ENCODE results near the gene CNNM2. TPM values are rescaled to one million over a fixed set of nuclear protein-coding genes. Genes with fewer than 3 reads are reported as not detected.

CNNM2 gene
- total RNA-seq, 1 experiment from 2014 or later, result 23.1 TPM

DNA sequence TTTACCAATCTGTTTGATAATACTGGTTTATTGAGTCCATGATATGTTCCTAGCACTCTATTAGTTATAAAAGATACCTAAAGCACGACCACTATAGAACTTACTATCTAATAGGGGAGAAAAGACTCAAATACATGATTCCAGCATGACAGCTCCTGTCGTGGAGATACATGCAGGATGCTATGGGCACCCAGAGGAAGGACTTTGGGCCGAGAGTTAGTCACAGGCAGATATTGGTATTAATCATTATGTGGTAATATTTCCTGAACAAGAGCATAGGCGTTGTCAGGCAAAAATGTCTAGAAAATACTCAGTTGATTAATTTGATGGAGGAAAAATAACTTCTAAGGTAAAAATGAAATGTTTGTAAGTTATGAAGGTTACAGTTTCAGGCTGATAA, 31.8 kb downstream of the CNNM2 start:
- Histone ChIP-seq H3K9me3 (ENCODE audit: control insufficient read depth in 1 of 2, insufficient read depth in 1 of 2, low read depth in 1 of 2, low read length in 2 of 2) (no peaks in the 10 kb centered on the region), H3K27ac (ENCODE audit: low read depth, low read length) (no peak overlapping the region), H3K4me2 (ENCODE audit: low read length) (no peak overlapping the region), H2AFZ (ENCODE audit: low read depth, low read length, poor library complexity, severe bottlenecking) (no peak overlapping the region), H3K4me3 (replicated peaks in 1 of 2; ENCODE audit: low read depth in 1 of 2, low read length in 2 of 2) (no peak overlapping the region), H3K4me1 (ENCODE audit: control insufficient read depth in 1 of 2, insufficient read depth in 2 of 2, low read length in 2 of 2) (peaks cover 0 to 6% of the 10 kb centered on the region in 2 experiments; a peak in 3 of 4 replicates), H3K9ac (ENCODE audit: low read length) (no peak overlapping the region), H3K27me3 (ENCODE audit: insufficient read depth, low read length) (no peaks in the 10 kb centered on the region), H3K79me2 (ENCODE audit: insufficient read depth, low read length) (no peaks in the 10 kb centered on the region), H3K9me2 (ENCODE audit: insufficient read depth) (no peaks in the 10 kb centered on the region), H4K20me1 (ENCODE audit: insufficient read depth) (no peaks in the 10 kb centered on the region), H3K36me3 (ENCODE audit: control insufficient read depth in 1 of 2, insufficient read depth in 2 of 2, low read length in 2 of 2) (no peaks in the 10 kb centered on the region)
- ATAC-seq, result no peak
- DNase-seq (ENCODE audit: low read depth, low spot score), result no peak
- CTCF ChIA-PET, result no interaction called here
- RAD21 ChIA-PET (ENCODE audit: low non-redundant PET in 1 of 2, low total read pairs in 2 of 2, uncharacterized antibody in 2 of 2, unreplicated experiment in 2 of 2), result no interaction called here
- POLR2A ChIA-PET, result no interaction called here
- intact Hi-C loops (cut with micrococcal nuclease), result no loop called here
- TF ChIP-seq POLR2AphosphoS5 (IDR thresholded peaks at IDR 0.05; ENCODE audit: low read depth, low read length), result no peak
- TF ChIP-seq FOSL1 (IDR thresholded peaks at IDR 0.05; ENCODE audit: low read depth), result no peak
- no peak for TF ChIP-seq CBX3 (IDR thresholded peaks at IDR 0.05; ENCODE audit: low read depth)
- no peak for TF ChIP-seq SRF (IDR thresholded peaks at IDR 0.05; ENCODE audit: low read depth)
- TF ChIP-seq EZH2 (IDR thresholded peaks at IDR 0.05), result no peak
- no peak for TF ChIP-seq TCF7L2 (IDR thresholded peaks at IDR 0.05; ENCODE audit: borderline replicate concordance, extremely low read depth, insufficient read depth, insufficient read length)
- no peak for TF ChIP-seq ZBTB33 (IDR thresholded peaks at IDR 0.05; ENCODE audit: extremely low read depth, insufficient replicate concordance, low read length)
- TF ChIP-seq ELF1 (IDR thresholded peaks at IDR 0.05; ENCODE audit: borderline replicate concordance, low read depth), result no peak
- no peak for TF ChIP-seq ZFX (IDR thresholded peaks at IDR 0.05)
- no peak for TF ChIP-seq REST (IDR thresholded peaks at IDR 0.05; ENCODE audit: low read depth)
- no peak for TF ChIP-seq POLR2A (IDR thresholded peaks at IDR 0.05; ENCODE audit: borderline replicate concordance, extremely low read depth, insufficient read depth, insufficient read length)
- TF ChIP-seq JUND (IDR thresholded peaks at IDR 0.05), result no peak
- TF ChIP-seq EGR1 (IDR thresholded peaks at IDR 0.05; ENCODE audit: low read depth), result no peak
- no peak for TF ChIP-seq RAD21 (IDR thresholded peaks at IDR 0.05; ENCODE audit: low read depth)
- no peak for TF ChIP-seq YY1 (IDR thresholded peaks at IDR 0.05; ENCODE audit: extremely low read depth, insufficient replicate concordance, low read depth, low read length)
- TF ChIP-seq SIN3A (IDR thresholded peaks at IDR 0.05; ENCODE audit: low read depth), result no peak
- TF ChIP-seq, protein P1, sequence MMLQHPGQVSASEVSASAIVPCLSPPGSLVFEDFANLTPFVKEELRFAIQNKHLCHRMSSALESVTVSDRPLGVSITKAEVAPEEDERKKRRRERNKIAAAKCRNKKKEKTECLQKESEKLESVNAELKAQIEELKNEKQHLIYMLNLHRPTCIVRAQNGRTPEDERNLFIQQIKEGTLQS (IDR thresholded peaks at IDR 0.05), result no peak
- no peak for TF ChIP-seq EZH2phosphoT487 (IDR thresholded peaks at IDR 0.05; ENCODE audit: borderline replicate concordance)
- TF ChIP-seq, protein P2, sequence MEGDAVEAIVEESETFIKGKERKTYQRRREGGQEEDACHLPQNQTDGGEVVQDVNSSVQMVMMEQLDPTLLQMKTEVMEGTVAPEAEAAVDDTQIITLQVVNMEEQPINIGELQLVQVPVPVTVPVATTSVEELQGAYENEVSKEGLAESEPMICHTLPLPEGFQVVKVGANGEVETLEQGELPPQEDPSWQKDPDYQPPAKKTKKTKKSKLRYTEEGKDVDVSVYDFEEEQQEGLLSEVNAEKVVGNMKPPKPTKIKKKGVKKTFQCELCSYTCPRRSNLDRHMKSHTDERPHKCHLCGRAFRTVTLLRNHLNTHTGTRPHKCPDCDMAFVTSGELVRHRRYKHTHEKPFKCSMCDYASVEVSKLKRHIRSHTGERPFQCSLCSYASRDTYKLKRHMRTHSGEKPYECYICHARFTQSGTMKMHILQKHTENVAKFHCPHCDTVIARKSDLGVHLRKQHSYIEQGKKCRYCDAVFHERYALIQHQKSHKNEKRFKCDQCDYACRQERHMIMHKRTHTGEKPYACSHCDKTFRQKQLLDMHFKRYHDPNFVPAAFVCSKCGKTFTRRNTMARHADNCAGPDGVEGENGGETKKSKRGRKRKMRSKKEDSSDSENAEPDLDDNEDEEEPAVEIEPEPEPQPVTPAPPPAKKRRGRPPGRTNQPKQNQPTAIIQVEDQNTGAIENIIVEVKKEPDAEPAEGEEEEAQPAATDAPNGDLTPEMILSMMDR (IDR thresholded peaks at IDR 0.05 in 2 of 3, conservative IDR thresholded peaks at IDR 0.05 in 1 of 3; ENCODE audit: borderline replicate concordance in 1 of 3, insufficient read depth in 1 of 3, low read depth in 2 of 3, low read length in 2 of 3), result no peak
- no TSS peak for BruUV-seq (replicated peaks)
